Caco-2 (cell line): Measurements from ENCODE around the gene HSD17B10. TPM values are rescaled to one million over a fixed set of nuclear protein-coding genes. Genes with fewer than 3 reads are reported as not detected.

Experiments
- BruUV-seq: library from RNA; stranded (reverse); fragments of 400-500 nt; replicated peaks from 2 replicates; lab custom pipeline; 2021; lab: Mats Ljungman, UMichigan
- CTCF ChIA-PET: fragments of 300-600 bp; sonication (Branson Sonifier 250); formaldehyde crosslinking; loops from one replicate; lab custom pipeline; 2022; ENCODE audit warnings: antibody characterized with exemption; lab: Charles Lee
- POLR2A ChIA-PET: fragments of 300-600 bp; sonication (Branson Sonifier 250); formaldehyde crosslinking; loops from one replicate; lab custom pipeline; 2022; ENCODE audit warnings: antibody characterized with exemption; lab: Charles Lee
- DNase-seq, 2 experiments: peaks; one replicate each; pipeline versions ENCODE4 v3.0.0 to v3.0.0-alpha.2; 2020 to 2022
- H3K27me3 ChIP-seq: replicated peaks from 2 replicates; pipeline ENCODE4 v1.6.0; 2011; ENCODE audit warnings: low read length; ENCODE audit not compliant: control insufficient read depth, insufficient read depth
- H3K36me3 ChIP-seq: 2 replicates; pipeline ENCODE4 v1.5.1; 2011; ENCODE audit warnings: low read length; ENCODE audit not compliant: control insufficient read depth, insufficient read depth
- H3K4me1 ChIP-seq: fragments of 250-450 bp; sonication (Bioruptor Pico); 2 replicates; pipeline ENCODE4 v1.5.1; 2020; ENCODE audit warnings: mild to moderate bottlenecking
- H3K4me3 ChIP-seq: 2 replicates; pipeline ENCODE4 v1.5.1; 2011; ENCODE audit warnings: low read depth, mild to moderate bottlenecking, control low read depth, low read length
- H3K9me3 ChIP-seq: fragments of 250-450 bp; sonication (Bioruptor Pico); 2 replicates; pipeline ENCODE4 v1.5.1; 2020; ENCODE audit warnings: mild to moderate bottlenecking, moderate library complexity
- H3K27ac Mint-ChIP-seq: one replicate; pipeline ENCODE4 v1.8.0; 2022; ENCODE audit warnings: mixed read lengths; ENCODE audit not compliant: unreplicated experiment
- H3K27me3 Mint-ChIP-seq: one replicate; pipeline ENCODE4 v1.8.0; 2022; ENCODE audit warnings: mixed read lengths; ENCODE audit not compliant: insufficient read depth, unreplicated experiment
- H3K36me3 Mint-ChIP-seq: one replicate; pipeline ENCODE4 v1.8.0; 2022; ENCODE audit warnings: mild to moderate bottlenecking, mixed read lengths; ENCODE audit not compliant: insufficient read depth, unreplicated experiment
- H3K4me1 Mint-ChIP-seq: one replicate; pipeline ENCODE4 v1.8.0; 2022; ENCODE audit warnings: low read depth, mixed read lengths; ENCODE audit not compliant: unreplicated experiment
- H3K4me3 Mint-ChIP-seq: one replicate; pipeline ENCODE4 v1.8.0; 2022; ENCODE audit warnings: mild to moderate bottlenecking, moderate library complexity, mixed read lengths; ENCODE audit not compliant: unreplicated experiment
- H3K9me3 Mint-ChIP-seq: one replicate; pipeline ENCODE4 v1.8.0; 2022; ENCODE audit warnings: mixed read lengths; ENCODE audit not compliant: unreplicated experiment
- intact Hi-C: fragments of 100-400 bp; cut with micrococcal nuclease; formaldehyde crosslinking; loops from one replicate; pipeline ENCODE4 v1.10.0; 2022; ENCODE audit not compliant: unreplicated experiment
- total RNA-seq: library from RNA; stranded (reverse); gene quantifications from 2 replicates; pipeline ENCODE4 v1.2.3, GENCODE V29; 2022
- TF ChIP-seq, protein P1 (sequence below), 2 experiments: fragments of 200-600 bp in 1 of 2; IDR thresholded peaks; 1 replicate in 1 of 2; 2 replicates in 1 of 2; pipeline versions ENCODE4 v1.5.1 to v1.8.0; 2011 to 2022; ENCODE audit warnings: antibody characterized with exemption in 1 of 2, control low read depth in 1 of 2, inconsistent platforms in 1 of 2, low read depth in 1 of 2, low read length in 1 of 2, mild to moderate bottlenecking in 1 of 2, moderate library complexity in 1 of 2; ENCODE audit not compliant: insufficient read depth in 1 of 2, severe bottlenecking in 1 of 2, unreplicated experiment in 1 of 2

Gene HSD17B10
- total RNA-seq, 1 experiment from 2014 or later = 137 TPM

DNA sequence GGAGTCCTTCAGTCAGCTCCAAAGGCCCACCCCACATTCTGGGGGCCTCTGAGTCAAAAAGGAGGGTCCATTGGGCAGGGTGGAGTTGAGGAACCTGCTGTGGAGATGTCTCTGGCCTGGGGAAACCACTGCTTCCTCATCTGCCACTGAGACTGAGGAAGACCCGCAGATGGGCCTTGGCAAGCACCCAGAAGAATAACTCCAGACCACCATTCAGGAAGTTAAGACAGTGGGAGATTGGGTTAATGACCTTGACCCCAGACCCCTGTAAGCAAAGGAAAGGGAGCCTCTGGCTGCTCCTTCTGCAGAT lies 8.1 kb upstream of the HSD17B10 start:
- Mint-ChIP-seq H3K9me3 (no peaks in the 10 kb centered on the region), H3K36me3 (no peaks in the 10 kb centered on the region), H3K4me3 (no peak overlapping the region), H3K27ac (no peak overlapping the region), H3K27me3 (no peaks in the 10 kb centered on the region), H3K4me1 (no peaks in the 10 kb centered on the region)
- no peaks in the 10 kb centered on the region for H3K27me3 ChIP-seq
- H3K4me3 ChIP-seq = no peak overlapping the region
- TF ChIP-seq, protein P1, sequence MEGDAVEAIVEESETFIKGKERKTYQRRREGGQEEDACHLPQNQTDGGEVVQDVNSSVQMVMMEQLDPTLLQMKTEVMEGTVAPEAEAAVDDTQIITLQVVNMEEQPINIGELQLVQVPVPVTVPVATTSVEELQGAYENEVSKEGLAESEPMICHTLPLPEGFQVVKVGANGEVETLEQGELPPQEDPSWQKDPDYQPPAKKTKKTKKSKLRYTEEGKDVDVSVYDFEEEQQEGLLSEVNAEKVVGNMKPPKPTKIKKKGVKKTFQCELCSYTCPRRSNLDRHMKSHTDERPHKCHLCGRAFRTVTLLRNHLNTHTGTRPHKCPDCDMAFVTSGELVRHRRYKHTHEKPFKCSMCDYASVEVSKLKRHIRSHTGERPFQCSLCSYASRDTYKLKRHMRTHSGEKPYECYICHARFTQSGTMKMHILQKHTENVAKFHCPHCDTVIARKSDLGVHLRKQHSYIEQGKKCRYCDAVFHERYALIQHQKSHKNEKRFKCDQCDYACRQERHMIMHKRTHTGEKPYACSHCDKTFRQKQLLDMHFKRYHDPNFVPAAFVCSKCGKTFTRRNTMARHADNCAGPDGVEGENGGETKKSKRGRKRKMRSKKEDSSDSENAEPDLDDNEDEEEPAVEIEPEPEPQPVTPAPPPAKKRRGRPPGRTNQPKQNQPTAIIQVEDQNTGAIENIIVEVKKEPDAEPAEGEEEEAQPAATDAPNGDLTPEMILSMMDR (IDR thresholded peaks at IDR 0.05; ENCODE audit: insufficient read depth in 1 of 2, low read depth in 1 of 2, low read length in 1 of 2, severe bottlenecking in 1 of 2, unreplicated experiment in 1 of 2) = no peak
- CTCF ChIA-PET = no interaction called here
- no peaks in the 10 kb centered on the region for H3K36me3 ChIP-seq
- intact Hi-C loops = no loop called here
- POLR2A ChIA-PET = interaction anchor here (0.6 kb wide), 1 partner anchor 20 kb away, joined by 4 read pairs; the partner anchor contains the start of genes RIBC1 and SMC1A
- DNase-seq = no peak
- BruUV-seq = no TSS peak
- H3K9me3 ChIP-seq = no peaks in the 10 kb centered on the region
- H3K4me1 ChIP-seq = no peaks in the 10 kb centered on the region

DNA sequence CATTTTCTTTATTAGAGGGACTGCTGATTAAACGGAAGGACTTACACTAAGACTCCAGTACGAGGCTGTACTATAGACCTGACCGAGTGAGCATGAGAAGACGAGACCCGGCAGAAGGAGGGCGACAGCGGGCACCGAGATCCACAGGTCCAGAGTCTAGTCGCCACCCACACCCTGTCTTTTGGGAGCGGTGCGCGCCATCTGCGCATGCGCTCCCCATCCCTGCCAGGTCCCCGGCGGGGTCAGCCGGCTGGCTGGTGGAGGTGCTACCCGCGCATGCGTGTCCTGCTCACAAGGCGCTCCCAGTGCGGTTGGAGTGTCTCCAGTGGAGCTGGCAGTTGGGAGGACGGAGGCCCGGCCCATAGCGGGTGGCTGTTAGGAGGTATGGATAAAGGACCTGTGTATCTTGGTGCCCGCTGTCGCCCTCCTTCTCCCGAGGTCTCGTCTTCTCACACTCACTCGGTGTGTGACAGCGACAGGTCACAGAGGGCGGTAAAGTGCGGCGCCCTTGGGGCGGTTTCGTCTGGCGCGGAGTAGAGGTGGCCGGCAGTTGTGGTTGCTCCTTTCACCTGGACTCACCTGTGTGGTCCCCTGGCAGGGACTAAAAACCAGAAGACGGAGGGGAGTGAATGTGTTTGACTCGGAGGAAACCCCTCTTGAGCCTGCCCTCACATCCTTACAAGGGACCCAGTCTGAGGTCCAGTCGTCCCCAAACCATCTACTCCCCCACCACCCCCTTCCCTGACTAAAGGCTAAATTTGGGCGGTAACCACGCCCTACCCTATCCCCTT lies 7.6 kb upstream of the HSD17B10 start:
- Histone ChIP-seq H3K4me1 (no peaks in the 10 kb centered on the region), H3K27me3 (no peaks in the 10 kb centered on the region), H3K4me3 (peak overlapping the region; percentile 31), H3K9me3 (no peaks in the 10 kb centered on the region), H3K36me3 (no peaks in the 10 kb centered on the region)
- no peaks in the 10 kb centered on the region for H3K4me1 Mint-ChIP-seq
- no TSS peak for BruUV-seq
- H3K36me3 Mint-ChIP-seq = no peaks in the 10 kb centered on the region
- intact Hi-C loops = loop anchor here (2.0 kb wide), 1 partner anchor 19 kb away; the partner anchor contains the start of genes RIBC1 and SMC1A
- no peak overlapping the region for H3K27ac Mint-ChIP-seq
- peak overlapping the region; percentile 75 for H3K4me3 Mint-ChIP-seq
- peak; percentile 83 to 84 for DNase-seq
- POLR2A ChIA-PET = interaction anchor here (0.6 kb wide), 1 partner anchor 19 kb away, joined by 4 read pairs; the partner anchor contains the start of genes RIBC1 and SMC1A
- TF ChIP-seq, protein P1 (IDR thresholded peaks at IDR 0.05; ENCODE audit: insufficient read depth in 1 of 2, low read depth in 1 of 2, low read length in 1 of 2, severe bottlenecking in 1 of 2, unreplicated experiment in 1 of 2) = no peak
- no peaks in the 10 kb centered on the region for H3K9me3 Mint-ChIP-seq
- CTCF ChIA-PET = no interaction called here
- H3K27me3 Mint-ChIP-seq = no peaks in the 10 kb centered on the region

DNA sequence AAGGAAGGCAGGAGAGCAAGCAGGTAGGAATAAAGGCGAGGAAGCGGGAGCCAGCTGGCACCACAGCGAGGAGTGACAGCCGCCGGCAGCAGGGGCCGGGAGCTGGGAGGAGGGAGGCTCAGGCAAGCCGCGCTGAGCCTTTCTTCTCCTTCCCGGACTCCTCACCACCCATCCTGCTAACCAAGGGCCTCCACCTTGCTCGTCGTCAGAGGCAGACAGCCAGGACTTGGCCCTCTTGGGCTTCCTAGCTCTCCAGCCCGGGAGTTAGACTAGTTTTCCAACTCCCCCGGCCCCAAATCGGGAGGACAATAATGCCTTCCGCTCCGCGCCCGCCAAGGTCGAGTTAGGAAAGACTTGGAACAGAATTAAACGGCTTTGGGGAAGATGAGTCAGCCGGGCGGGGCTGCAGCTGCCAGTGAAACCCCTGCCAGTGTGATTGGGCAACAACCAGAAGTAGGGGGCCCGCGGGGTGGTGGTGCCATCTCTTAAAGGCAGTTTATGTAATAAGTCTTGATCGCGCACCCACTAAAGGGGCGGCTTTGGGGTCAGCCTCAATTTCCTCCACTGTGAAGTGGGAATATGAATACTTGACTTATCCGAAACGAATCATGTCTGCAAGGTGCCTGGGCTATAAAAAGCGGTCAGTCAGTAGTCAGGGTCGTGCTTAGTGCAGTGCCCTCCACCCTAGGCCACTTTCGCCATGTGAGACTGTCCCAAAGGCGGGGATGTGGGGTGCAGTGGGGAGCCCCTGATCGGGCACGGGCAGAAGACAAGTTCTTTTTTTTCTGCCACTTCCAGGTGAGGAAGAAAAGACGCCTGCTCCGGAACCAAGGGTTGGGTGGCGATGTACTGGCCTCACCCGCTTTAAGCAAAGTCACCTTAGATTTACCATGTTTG lies 6.7 kb upstream of the HSD17B10 start:
- DNase-seq = peak in 1 of 2 experiments; percentile 8
- POLR2A ChIA-PET = interaction anchor here (1.0 kb wide), 1 partner anchor 18 kb away, joined by 3 read pairs; the partner anchor contains the start of genes RIBC1 and SMC1A
- H3K9me3 ChIP-seq = no peaks in the 10 kb centered on the region
- Mint-ChIP-seq H3K9me3 (no peaks in the 10 kb centered on the region), H3K4me1 (no peaks in the 10 kb centered on the region), H3K27me3 (no peaks in the 10 kb centered on the region), H3K4me3 (peak overlapping the region; percentile 75), H3K36me3 (no peaks in the 10 kb centered on the region), H3K27ac (no peak overlapping the region)
- intact Hi-C loops = loop anchor here (2.0 kb wide), 1 partner anchor 18 kb away; the partner anchor contains the start of genes RIBC1 and SMC1A
- BruUV-seq = no TSS peak
- no peaks in the 10 kb centered on the region for H3K36me3 ChIP-seq
- H3K27me3 ChIP-seq = no peaks in the 10 kb centered on the region
- TF ChIP-seq, protein P1 (IDR thresholded peaks at IDR 0.05; ENCODE audit: insufficient read depth in 1 of 2, low read depth in 1 of 2, low read length in 1 of 2, severe bottlenecking in 1 of 2, unreplicated experiment in 1 of 2) = no peak
- H3K4me3 ChIP-seq = peak overlapping the region; percentile 31
- H3K4me1 ChIP-seq = no peaks in the 10 kb centered on the region
- CTCF ChIA-PET = interaction anchor here (0.6 kb wide), 1 partner anchor 22 kb away, joined by 3 read pairs; no protein-coding TSS in a partner anchor
